Measurements from ENCODE around the gene UNKL.

- no peak for TF ChIP-seq POLR2A (IDR thresholded peaks at IDR 0.05; ENCODE audit: low read depth, low read length)
- no peak for TF ChIP-seq TAF1 (IDR thresholded peaks at IDR 0.05; ENCODE audit: low read depth, low read length)
These were observed 98.5 kb downstream of the UNKL start for GRCh38 chr16:1316033-1316405.
